ENCODE results near the gene ISG15.
"Not testable (repeated sequence)": the region's sequence is repeated elsewhere in the genome, so short reads cannot be mapped to it uniquely, and the experiment has no call there.

The ISG15 gene

DNA sequence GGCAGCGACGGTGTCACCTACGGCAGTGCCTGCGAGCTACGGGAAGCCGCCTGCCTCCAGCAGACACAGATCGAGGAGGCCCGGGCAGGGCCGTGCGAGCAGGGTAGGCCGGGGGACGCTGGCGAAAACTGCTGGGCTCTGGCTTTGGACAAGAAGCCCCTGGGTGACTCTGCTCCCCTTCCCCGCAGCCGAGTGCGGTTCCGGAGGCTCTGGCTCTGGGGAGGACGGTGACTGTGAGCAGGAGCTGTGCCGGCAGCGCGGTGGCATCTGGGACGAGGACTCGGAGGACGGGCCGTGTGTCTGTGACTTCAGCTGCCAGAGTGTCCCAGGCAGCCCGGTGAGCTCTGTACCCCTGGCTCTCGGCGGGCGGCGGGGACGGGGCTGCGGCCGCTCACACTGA is 30.6 kb downstream of the ISG15 start:
- no peak for DNase-seq (ENCODE audit: low read depth in 3 of 3, low spot score in 1 of 3)

DNA sequence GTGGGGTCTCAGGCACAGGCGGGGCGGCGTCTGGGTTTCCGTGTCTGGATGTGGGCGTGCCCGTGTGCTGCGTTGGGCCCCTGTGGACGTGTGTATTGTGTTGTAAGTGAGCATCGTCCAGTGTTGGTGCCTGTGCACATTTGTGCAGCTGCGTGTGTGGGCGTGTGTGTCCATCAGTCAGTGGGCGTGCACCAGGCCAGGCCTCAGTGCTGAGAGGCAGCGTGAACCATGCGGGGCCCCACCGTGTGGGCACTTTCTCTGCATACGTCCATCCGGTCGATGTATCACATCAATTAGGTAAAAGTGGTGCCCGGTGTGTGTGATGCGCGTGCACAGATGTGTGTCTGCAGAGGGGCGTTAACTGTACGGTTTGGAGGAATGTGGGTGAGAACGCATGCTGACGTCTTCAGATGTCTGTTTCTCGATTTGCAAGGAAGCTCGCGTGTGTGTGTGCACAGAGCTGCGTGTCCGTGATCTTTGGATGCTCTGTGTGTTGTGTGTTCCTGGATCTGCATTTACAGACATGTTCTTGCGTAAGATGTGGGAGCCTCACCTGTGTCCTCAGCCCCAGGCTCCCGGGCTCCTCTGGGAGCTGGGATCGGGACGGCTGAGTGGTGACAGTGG is 31.3 kb downstream of the ISG15 start:
- DNase-seq (ENCODE audit: low read depth in 3 of 3, low spot score in 1 of 3): no peak

DNA sequence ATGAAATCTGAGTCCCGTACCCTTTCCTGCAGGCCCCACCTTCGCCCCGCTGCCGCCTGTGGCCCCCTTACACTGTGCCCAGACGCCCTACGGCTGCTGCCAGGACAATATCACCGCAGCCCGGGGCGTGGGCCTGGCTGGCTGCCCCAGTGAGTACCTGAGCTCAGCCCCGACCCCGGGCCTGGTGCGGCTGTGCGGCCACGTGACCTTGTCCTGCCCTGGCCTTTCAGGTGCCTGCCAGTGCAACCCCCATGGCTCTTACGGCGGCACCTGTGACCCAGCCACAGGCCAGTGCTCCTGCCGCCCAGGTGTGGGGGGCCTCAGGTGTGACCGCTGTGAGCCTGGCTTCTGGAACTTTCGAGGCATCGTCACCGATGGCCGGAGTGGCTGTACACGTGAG is 31.8 kb downstream of the ISG15 start:
- no peak for DNase-seq (ENCODE audit: low read depth in 3 of 3, low spot score in 1 of 3)

DNA sequence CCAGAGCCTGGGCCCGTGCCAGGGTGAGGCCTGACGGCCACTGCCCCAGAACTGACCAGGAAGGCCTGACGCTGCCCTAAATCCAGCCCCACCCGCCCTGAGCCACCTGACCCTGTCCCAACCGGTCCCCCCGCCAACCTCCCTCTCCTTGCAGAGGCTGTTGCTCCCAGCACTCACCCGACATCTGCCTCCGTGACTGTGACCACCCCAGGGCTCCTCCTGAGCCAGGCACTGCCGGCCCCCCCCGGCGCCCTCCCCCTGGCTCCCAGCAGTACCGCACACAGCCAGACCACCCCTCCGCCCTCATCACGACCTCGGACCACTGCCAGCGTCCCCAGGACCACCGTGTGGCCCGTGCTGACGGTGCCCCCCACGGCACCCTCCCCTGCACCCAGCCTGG is 32.9 kb downstream of the ISG15 start:
- DNase-seq (ENCODE audit: low read depth in 3 of 3, low spot score in 1 of 3): no peak

DNA sequence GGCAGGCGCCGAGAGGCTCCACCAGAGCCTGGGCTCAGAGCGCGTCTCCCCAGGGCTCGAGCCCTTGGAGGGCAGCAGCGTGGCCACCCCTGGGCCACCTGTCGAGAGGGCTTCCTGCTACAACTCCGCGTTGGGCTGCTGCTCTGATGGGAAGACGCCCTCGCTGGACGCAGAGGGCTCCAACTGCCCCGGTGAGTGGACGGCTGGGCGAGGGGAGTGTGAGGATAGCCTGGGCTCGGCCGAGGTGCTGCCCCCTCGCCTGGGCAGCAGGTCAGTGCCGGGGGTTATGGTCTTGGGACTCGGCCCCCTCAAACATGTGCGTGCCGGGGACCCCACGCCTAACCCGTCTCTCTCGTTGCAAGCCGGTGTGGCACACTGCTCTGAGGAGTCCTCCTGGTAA is 33.5 kb downstream of the ISG15 start:
- no peak for DNase-seq (ENCODE audit: low read depth in 3 of 3, low spot score in 1 of 3)

DNA sequence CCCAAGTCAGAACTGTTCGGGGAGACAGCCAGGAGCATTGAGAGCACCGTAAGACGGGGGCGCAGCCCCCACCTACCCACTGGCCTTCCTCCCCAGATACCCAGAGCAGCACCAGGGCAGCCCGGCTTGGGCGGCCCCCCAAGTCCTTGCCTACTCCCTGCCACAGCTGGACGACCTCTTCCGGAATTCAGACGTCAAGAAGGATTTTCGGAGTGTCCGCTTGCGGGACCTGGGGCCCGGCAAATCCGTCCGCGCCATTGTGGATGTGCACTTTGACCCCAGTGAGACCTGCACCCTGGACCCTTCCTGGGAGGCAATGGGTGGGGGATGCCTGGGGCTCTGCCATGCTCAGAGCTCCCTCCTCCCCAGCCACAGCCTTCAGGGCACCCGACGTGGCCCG is 34.1 kb downstream of the ISG15 start:
- no peak for DNase-seq (ENCODE audit: low read depth in 3 of 3, low spot score in 1 of 3)

DNA sequence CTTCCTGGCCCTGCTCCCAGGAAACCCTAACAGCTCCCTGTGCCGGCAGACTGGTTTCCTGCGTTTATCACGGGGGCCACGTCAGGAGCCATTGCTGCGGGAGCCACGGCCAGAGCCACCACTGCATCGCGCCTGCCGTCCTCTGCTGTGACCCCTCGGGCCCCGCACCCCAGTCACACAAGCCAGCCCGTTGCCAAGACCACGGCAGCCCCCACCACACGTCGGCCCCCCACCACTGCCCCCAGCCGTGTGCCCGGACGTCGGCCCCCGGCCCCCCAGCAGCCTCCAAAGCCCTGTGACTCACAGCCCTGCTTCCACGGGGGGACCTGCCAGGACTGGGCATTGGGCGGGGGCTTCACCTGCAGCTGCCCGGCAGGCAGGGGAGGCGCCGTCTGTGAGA is 34.7 kb downstream of the ISG15 start:
- DNase-seq (ENCODE audit: low read depth in 3 of 3, low spot score in 1 of 3): no peak

DNA sequence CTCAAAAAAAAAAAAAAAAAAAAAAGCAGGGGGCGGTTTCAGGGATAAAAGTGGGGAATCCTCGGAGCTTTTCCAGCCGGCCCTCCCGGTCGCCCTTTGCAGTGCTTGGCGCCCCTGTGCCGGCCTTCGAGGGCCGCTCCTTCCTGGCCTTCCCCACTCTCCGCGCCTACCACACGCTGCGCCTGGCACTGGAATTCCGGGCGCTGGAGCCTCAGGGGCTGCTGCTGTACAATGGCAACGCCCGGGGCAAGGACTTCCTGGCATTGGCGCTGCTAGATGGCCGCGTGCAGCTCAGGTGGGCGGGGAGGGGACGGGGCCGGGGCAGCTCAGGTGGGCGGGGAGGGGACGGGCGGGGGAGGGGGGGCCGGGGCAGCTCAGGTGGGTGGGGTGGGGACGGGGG is 35.5 kb downstream of the ISG15 start:
- no peak for DNase-seq (ENCODE audit: low read depth in 3 of 3, low spot score in 1 of 3)

DNA sequence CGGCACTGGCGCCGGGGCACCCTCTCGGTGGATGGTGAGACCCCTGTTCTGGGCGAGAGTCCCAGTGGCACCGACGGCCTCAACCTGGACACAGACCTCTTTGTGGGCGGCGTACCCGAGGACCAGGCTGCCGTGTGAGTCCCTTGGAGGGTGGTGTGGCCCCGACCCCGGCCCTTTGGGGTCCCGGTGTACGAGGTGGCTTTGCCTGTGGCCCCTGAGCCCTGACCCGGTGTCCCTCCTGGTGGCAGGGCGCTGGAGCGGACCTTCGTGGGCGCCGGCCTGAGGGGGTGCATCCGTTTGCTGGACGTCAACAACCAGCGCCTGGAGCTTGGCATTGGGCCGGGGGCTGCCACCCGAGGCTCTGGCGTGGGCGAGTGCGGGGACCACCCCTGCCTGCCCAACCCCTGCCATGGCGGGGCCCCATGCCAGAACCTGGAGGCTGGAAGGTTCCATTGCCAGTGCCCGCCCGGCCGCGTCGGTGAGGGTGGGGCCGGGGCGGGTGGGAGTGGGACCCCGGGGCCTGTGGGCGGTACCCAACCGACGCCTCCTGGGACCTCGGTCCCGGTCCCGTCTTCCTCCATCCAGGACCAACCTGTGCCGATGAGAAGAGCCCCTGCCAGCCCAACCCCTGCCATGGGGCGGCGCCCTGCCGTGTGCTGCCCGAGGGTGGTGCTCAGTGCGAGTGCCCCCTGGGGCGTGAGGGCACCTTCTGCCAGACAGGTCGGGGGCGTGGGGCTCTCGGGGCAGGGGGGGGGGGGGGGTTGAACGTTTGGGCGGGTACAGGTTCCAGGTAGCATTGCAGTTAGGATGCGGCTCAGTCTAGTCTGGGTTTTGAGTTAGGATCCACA is 36.2 kb downstream of the ISG15 start:
- no peak for DNase-seq (ENCODE audit: low read depth in 3 of 3, low spot score in 1 of 3)

DNA sequence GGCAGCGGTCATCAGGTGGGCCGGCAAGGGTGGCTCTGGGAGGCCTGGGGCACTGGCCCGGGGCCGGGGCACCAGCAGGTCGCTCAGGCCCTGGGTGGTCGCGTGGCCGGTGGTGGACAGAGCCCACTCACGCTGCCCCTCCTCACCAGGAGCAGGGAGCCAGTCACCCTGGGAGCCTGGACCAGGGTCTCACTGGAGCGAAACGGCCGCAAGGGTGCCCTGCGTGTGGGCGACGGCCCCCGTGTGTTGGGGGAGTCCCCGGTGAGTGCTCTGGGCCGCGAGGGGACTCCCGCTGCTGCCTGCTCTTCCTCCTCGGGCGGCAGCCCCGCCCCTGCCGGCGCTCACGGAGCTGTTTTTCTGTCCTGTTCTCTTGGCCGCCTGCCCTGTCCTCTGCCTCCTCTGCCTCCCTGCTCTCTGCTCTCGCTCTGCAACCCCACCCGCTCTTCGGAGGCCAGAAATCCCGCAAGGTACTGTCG is 37.3 kb downstream of the ISG15 start:
- DNase-seq (ENCODE audit: low read depth in 3 of 3, low spot score in 1 of 3): no peak

DNA sequence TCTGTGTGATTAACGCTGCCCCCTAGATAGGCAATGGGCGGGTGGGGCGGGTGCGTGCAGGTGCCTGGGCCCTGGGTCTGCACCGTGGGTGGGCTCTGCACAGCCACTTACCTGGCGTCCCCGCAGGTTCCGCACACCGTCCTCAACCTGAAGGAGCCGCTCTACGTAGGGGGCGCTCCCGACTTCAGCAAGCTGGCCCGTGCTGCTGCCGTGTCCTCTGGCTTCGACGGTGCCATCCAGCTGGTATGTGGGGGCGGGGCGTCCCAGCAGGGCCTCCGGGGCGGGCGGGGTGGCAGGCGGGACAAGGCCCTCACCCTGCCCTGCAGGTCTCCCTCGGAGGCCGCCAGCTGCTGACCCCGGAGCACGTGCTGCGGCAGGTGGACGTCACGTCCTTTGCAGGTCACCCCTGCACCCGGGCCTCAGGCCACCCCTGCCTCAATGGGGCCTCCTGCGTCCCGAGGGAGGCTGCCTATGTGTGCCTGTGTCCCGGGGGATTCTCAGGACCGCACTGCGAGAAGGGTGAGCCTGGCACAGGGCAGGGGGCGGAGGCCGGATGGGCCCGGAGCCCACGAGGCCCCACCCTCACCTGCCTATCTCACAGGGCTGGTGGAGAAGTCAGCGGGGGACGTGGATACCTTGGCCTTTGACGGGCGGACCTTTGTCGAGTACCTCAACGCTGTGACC is 38.0 kb downstream of the ISG15 start:
- no peak for DNase-seq (ENCODE audit: low read depth in 3 of 3, low spot score in 1 of 3)

DNA sequence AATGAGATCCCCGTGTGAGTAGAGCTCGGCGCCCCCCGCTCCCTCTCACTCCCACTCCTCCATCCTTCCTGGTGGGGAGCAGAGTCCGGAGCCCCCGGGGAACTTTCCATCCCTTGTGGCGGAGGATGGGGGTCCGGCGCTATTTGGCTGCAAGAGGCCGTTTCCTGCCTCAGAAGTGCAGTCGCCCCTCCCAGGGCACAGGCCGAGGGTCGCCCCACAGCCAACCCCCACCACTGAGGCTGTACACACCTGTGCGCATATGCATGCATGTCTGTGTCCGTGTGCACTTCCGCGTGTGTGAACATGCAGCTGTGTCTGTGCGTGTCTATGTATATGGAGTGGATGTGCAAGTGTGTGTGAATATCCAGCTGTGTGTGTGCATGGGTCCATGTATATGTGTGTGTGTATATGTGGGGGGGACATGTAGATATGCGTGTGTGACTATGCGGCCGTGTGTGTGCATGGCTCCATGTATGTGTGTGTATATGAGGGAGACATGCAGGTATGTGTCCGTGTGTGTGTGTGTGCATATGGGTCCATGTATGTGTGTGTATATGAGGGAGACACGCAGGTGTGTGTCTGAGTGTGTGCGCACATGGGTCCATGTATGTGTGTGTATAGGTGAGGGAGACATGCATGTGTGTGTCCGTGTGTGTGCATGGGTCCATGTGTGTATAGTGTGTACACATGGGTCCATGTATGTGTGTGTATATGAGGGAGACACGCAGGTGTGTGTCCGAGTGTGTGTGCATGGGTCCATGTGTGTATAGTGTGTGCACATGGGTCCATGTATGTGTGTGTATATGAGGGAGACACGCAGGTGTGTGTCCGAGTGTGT is 38.9 kb downstream of the ISG15 start:
- no peak for DNase-seq (ENCODE audit: low read depth in 3 of 3, low spot score in 1 of 3)

DNA sequence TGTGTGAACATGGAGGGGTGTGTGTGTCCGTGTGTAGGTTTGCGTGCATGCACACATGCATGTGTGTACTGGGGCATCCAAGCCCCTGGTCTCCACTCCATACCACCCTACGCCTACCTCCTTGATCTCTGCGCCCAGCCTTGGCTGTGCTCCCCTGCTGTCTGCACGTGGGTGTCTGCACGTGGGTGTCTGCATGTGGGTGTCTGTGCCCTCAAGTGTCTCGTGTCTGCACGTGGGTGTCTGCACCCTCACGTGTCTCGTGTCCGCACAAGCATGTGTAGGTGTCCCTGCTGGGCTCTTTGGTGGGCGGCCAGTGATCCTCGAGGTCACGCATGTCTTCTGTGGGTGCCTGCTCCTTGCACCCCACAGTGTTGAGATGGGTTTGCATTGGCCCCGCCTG is 39.7 kb downstream of the ISG15 start:
- DNase-seq (ENCODE audit: low read depth in 3 of 3, low spot score in 1 of 3): no peak

DNA sequence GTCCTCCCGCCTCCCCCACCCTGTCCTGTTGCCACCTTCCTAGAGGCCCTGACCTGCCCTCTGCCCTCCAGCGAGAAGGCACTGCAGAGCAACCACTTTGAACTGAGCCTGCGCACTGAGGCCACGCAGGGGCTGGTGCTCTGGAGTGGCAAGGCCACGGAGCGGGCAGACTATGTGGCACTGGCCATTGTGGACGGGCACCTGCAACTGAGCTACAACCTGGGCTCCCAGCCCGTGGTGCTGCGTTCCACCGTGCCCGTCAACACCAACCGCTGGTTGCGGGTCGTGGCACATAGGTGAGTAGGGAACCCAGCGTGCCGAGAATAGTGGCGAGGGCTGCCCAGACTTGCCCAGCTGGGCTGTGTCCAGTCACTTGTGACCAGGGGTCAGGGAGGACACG is 40.4 kb downstream of the ISG15 start:
- no peak for DNase-seq (ENCODE audit: low read depth in 3 of 3, low spot score in 1 of 3)

DNA sequence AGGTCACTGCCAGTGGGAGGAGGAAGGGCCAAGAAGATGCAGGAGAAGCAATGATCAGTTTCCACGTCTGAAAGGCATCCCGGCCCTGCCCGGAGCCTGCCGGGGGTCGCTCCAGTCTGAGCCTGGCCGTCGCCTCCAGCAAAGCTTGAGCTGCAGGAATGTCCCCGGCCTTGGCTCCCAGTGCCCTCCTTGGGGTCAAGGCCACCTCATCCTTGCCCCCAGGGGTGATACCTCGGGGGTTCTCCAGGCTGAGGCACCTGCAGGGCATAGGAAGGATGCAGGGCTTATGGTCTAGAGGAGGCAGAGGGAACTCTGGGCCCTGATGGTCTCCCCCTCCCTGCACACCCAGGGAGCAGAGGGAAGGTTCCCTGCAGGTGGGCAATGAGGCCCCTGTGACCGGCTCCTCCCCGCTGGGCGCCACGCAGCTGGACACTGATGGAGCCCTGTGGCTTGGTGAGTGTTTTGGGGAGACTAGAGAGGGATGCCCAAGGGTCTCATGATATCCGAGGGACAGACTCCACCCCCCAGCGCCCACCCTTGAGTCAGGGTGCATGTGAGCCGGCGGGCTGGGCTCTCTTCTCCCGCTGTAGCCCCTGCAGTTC is 40.9 kb downstream of the ISG15 start:
- no peak for DNase-seq (ENCODE audit: low read depth in 3 of 3, low spot score in 1 of 3)

DNA sequence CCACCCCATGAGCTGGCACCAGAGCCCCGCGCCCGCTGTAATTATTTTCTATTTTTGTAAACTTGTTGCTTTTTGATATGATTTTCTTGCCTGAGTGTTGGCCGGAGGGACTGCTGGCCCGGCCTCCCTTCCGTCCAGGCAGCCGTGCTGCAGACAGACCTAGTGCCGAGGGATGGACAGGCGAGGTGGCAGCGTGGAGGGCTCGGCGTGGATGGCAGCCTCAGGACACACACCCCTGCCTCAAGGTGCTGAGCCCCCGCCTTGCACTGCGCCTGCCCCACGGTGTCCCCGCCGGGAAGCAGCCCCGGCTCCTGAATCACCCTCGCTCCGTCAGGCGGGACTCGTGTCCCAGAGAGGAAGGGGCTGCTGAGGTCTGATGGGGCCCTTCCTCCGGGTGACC is 41.7 kb downstream of the ISG15 start:
- DNase-seq (ENCODE audit: low read depth in 3 of 3, low spot score in 1 of 3): no peak

DNA sequence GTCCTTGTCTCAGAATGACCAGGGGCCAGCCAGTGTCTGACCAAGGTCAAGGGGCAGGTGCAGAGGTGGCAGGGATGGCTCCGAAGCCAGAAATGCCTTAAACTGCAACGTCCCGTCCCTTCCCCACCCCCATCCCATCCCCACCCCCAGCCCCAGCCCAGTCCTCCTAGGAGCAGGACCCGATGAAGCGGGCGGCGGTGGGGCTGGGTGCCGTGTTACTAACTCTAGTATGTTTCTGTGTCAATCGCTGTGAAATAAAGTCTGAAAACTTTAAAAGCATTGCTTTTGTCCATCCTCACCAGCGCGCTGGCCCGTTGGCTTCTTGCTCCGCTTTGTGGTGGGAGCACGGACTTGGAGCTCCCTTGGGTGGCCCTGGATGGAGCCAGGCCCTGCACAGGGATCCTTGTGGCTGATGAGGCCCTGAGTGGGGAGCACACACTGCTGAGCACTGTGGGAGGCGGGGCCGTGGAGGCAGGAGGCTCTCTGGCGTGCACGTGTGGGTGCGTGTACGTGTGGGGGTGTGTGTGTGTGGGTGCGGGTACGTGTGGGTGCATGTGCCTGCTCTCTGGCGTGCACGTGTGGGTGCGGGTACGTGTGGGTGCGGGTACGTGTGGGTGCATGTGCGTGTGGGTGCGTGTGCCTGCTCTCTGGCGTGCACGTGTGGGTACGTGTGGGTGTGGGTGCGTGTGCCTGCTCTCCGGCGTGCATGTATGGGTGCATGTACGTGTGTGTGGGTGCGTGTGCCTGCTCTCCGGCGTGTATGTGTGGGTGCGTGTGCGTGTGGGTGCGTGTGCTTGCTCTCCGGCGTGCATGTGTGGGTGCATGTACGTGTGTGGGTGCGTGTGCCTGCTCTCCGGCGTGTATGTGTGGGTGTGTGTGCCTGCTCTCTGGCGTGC is 42.8 kb downstream of the ISG15 start:
- DNase-seq (ENCODE audit: low read depth in 3 of 3, low spot score in 1 of 3): no peak

DNA sequence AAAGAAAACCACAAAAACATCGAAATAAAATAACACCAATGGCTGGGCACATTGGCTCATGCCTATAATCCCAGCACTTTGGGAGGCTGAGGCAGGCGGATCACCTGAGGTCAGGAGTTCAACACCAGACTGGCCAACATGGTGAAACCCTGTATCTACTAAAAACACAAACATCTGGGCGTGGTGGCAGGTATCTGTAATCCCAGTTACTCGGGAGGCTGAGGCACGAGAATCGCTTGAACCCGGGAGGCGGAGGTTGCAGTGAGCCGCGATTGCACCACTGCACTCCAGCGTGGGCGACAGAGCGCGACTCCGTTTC is 44.4 kb downstream of the ISG15 start:
- DNase-seq (ENCODE audit: low read depth in 3 of 3, low spot score in 1 of 3): not testable (repeated sequence)

DNA sequence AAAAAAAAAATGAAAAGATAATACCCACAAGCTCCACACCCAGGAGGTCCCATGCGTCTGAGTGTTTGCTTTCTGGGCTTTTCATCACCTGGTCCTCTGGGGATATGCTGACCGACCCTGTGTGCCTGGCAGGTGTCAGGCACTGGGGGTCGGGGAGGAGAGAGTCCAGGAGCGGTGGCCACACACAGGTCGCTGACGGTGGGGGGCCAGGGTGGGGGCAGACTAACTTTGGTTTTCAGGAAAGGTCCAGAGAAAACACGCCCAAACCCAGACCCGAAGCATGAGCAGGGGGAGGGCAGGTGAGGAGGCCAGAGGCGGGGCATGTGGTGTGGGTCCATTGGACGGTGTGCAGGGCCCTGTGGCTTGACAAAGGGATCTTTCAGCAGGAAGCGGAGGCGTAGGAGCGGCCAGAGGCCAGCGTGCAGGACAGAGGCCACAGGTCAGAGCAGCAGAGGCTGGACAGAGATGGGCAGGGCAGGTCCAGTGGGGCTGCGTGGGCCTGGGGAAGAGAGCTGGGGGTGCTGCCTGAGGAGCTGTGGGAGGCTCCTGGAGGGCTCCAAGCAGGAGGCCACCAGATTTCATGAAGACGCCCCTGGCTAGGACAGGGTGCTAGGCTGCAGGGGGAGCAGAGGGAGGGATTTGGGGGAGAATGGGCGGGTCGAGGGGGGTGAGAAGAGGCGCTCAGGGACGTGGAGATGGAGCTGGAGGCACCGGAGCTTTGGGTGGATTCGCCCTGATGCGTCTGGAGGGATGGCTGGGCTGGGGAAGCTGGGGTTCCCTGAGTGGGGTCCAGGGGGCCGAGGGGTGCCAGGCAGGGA is 45.0 kb downstream of the ISG15 start:
- no peak for DNase-seq (ENCODE audit: low read depth in 3 of 3, low spot score in 1 of 3)
